Natural killer cell (primary cell): ENCODE results near the gene APCDD1L. TPM values are rescaled to one million over a fixed set of nuclear protein-coding genes. Genes with fewer than 3 reads are reported as not detected.

Experiments used
- ATAC-seq, 3 donors: fragments of 150-1000 bp in 2 of 3; fragments of 200-7000 bp in 1 of 3; cut with Tn5 transposase; 1 replicate in 1 of 3; 2 replicates in 2 of 3; pipeline ENCODE4 v1.10.0; 2021; ENCODE audit warnings: mild to moderate bottlenecking in 2 of 3, moderate library complexity in 2 of 3
- DNase-seq, 2 donors: peaks; one replicate each; pipeline versions ENCODE4 v3.0.0 to v3.0.0-alpha.2; 2013 to 2021; ENCODE audit warnings: mixed read lengths in 1 of 2
- H3K27ac ChIP-seq: one replicate; pipeline ENCODE4 v1.5.1; 2013; ENCODE audit warnings: mild to moderate bottlenecking, low read length
- H3K27me3 ChIP-seq: one replicate; pipeline ENCODE4 v1.6.1; 2013; ENCODE audit warnings: low read length; ENCODE audit not compliant: control insufficient read depth, insufficient read depth
- H3K36me3 ChIP-seq: one replicate; pipeline ENCODE4 v1.6.1; 2013; ENCODE audit warnings: low read length; ENCODE audit not compliant: control insufficient read depth, insufficient read depth
- H3K4me1 ChIP-seq: one replicate; pipeline ENCODE4 v1.6.1; 2013; ENCODE audit warnings: low read length; ENCODE audit not compliant: control insufficient read depth, insufficient read depth
- H3K4me3 ChIP-seq: one replicate; pipeline ENCODE4 v1.5.1; 2013; ENCODE audit warnings: low read length
- H3K9me3 ChIP-seq: one replicate; pipeline ENCODE4 v1.6.1; 2013; ENCODE audit warnings: low read length; ENCODE audit not compliant: control insufficient read depth, insufficient read depth
- H3K27ac Mint-ChIP-seq, 2 donors: one replicate each; pipeline ENCODE4 v1.8.0; 2022; ENCODE audit warnings: mild to moderate bottlenecking in 2 of 2, mixed read lengths in 2 of 2, moderate library complexity in 1 of 2
- H3K27me3 Mint-ChIP-seq, 2 donors: one replicate each; pipeline ENCODE4 v1.8.0; 2022; ENCODE audit warnings: low read depth in 2 of 2, mixed read lengths in 2 of 2
- H3K36me3 Mint-ChIP-seq: one replicate; pipeline ENCODE4 v1.8.0; 2022; ENCODE audit warnings: mixed read lengths
- H3K4me1 Mint-ChIP-seq, 2 donors: one replicate each; pipeline ENCODE4 v1.8.0; 2022; ENCODE audit warnings: mixed read lengths in 2 of 2
- H3K4me3 Mint-ChIP-seq: one replicate; pipeline ENCODE4 v1.8.0; 2022; ENCODE audit warnings: mild to moderate bottlenecking, moderate library complexity, mixed read lengths
- H3K9me3 Mint-ChIP-seq, 2 donors: one replicate each; pipeline ENCODE4 v1.8.0; 2022; ENCODE audit warnings: mixed read lengths in 2 of 2
- CTCF ChIP-seq: fragments of 200-600 bp; IDR thresholded peaks from one replicate; pipeline ENCODE4 v1.8.0; 2022; ENCODE audit warnings: antibody characterized with exemption
- WGBS: methylation state at CpG from one replicate; pipeline ENCODE4 v1.1.7; 2013; ENCODE audit warnings: missing lambda C conversion rate; ENCODE audit not compliant: insufficient coverage; 5-methylcytosine and 5-hydroxymethylcytosine counted together
- intact Hi-C: fragments of 100-400 bp; cut with micrococcal nuclease; formaldehyde crosslinking; loops from one replicate; pipeline ENCODE4 v1.14.2; 2022
- total RNA-seq, 4 donors: library from RNA; stranded (reverse); fragments of 120-200 nt in 1 of 4; gene quantifications; one replicate each; pipeline versions ENCODE4 v1.2.3 to v1.2.4, GENCODE V29; 2013 to 2022

The APCDD1L gene
- total RNA-seq, 3 donors from 2014 or later (not counting 1 experiment from before 2014, with no cell fraction given): not detected

DNA sequence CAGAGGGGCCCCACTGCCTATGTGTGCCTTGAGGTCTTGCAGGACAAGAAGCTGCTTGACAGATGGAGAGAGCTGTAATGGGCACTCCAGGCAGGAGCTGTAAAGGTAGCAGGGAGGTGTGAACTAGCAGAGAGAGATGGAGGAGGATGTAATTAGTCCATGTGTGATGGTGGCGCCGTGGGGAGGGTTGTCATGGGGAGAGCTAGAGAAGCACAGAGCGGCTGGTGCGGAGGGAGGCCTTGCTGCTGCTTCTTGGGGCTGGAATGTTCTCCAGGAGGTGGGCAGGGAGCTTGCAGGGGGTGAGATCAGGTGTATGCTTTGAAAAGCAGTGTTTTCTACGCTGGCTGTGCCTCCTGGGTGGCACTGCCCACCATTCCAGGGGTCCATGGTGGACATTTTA lies 32.1 kb downstream of the APCDD1L start:
- Histone ChIP-seq H3K4me3 (no peak overlapping the region), H3K36me3 (no peaks in the 10 kb centered on the region), H3K4me1 (no peaks in the 10 kb centered on the region), H3K9me3 (peaks cover 12% of the 10 kb centered on the region), H3K27me3 (no peaks in the 10 kb centered on the region), H3K27ac (no peak overlapping the region)
- intact Hi-C loops: no loop called here
- no peak for TF ChIP-seq CTCF
- peaks cover 6% of the 10 kb centered on the region in 2 donors for H3K9me3 Mint-ChIP-seq
- H3K27ac Mint-ChIP-seq: no peak overlapping the region
- peaks cover 8 to 22% of the 10 kb centered on the region in 2 donors for H3K27me3 Mint-ChIP-seq
- 85% methylated on average over 5 of the region's 5 CpGs for WGBS
- no peak overlapping the region for H3K4me3 Mint-ChIP-seq
- DNase-seq (no peak), ATAC-seq (no peak)
- H3K4me1 Mint-ChIP-seq: no peaks in the 10 kb centered on the region
- peaks cover 14% of the 10 kb centered on the region for H3K36me3 Mint-ChIP-seq

DNA sequence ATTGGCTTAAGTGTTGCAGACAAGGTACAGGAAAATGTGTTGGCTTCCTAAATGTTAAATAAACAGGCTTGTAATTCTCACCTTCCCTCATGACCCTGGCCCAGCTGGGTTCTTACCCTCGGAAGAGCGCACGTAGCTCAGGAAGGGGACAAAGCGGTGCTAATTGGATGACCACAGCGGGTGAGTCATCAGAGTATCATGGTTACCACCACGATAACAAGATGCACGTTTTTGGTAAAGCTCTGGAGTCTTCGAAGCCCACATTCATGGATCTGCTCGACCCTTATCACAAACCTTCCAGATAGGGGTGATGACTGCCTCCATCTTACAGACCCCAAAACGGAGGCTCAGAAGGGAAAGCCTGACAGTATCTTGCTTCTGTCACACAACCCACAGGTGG lies 32.8 kb downstream of the APCDD1L start:
- H3K4me3 ChIP-seq: no peak overlapping the region
- peaks cover 13% of the 10 kb centered on the region for H3K9me3 ChIP-seq
- no peaks in the 10 kb centered on the region for H3K4me1 Mint-ChIP-seq
- H3K27ac ChIP-seq: no peak overlapping the region
- no peaks in the 10 kb centered on the region for H3K27me3 ChIP-seq
- H3K4me3 Mint-ChIP-seq: no peak overlapping the region
- H3K36me3 Mint-ChIP-seq: peaks cover 14% of the 10 kb centered on the region
- ATAC-seq: no peak
- no peaks in the 10 kb centered on the region for H3K4me1 ChIP-seq
- H3K27me3 Mint-ChIP-seq: peaks cover 8 to 22% of the 10 kb centered on the region in 2 donors
- H3K9me3 Mint-ChIP-seq: peaks cover 6% of the 10 kb centered on the region in 2 donors
- TF ChIP-seq CTCF: no peak
- H3K27ac Mint-ChIP-seq: no peak overlapping the region
- no peaks in the 10 kb centered on the region for H3K36me3 ChIP-seq
- intact Hi-C loops: no loop called here
- DNase-seq: no peak
- 85% methylated on average over 10 of the region's 10 CpGs for WGBS

GRCh38 chr20:58481481-58482021 lies 33.6 kb downstream of the APCDD1L start:
- H3K4me1 Mint-ChIP-seq: no peaks in the 10 kb centered on the region
- H3K4me1 ChIP-seq: no peaks in the 10 kb centered on the region
- H3K27me3 Mint-ChIP-seq: peaks cover 8 to 21% of the 10 kb centered on the region in 2 donors
- WGBS: 25% methylated on average over 18 of the region's 18 CpGs
- H3K27ac ChIP-seq: no peak overlapping the region
- peaks cover 12% of the 10 kb centered on the region for H3K36me3 Mint-ChIP-seq
- no peaks in the 10 kb centered on the region for H3K27me3 ChIP-seq
- no peak for TF ChIP-seq CTCF
- peak in 1 of 2 donors; percentile 72 for DNase-seq
- intact Hi-C loops: no loop called here
- peaks cover 13% of the 10 kb centered on the region for H3K9me3 ChIP-seq
- no peak overlapping the region for H3K27ac Mint-ChIP-seq
- no peaks in the 10 kb centered on the region for H3K36me3 ChIP-seq
- no peak overlapping the region for H3K4me3 ChIP-seq
- H3K4me3 Mint-ChIP-seq: no peak overlapping the region
- ATAC-seq: no peak
- peaks cover 6% of the 10 kb centered on the region in 2 donors for H3K9me3 Mint-ChIP-seq
